NCI-H1417 treated with DMSO at 0.1 percent for 48 hours (cell line): ENCODE results near the gene ARHGAP6.
"Not testable (repeated sequence)": the region's sequence is repeated elsewhere in the genome, so short reads cannot be mapped to it uniquely, and the experiment has no call there.

Experiments used
- DNase-seq: peaks from one replicate; lab custom pipeline; 2025; lab: John Stamatoyannopoulos, UW

ARHGAP6 gene

GRCh38 chrX:11648705-11649519 lies 16.8 kb downstream of the ARHGAP6 start:
- DNase-seq: no peak

GRCh38 chrX:11647138-11647537 lies 18.6 kb downstream of the ARHGAP6 start:
- no peak for DNase-seq

DNA sequence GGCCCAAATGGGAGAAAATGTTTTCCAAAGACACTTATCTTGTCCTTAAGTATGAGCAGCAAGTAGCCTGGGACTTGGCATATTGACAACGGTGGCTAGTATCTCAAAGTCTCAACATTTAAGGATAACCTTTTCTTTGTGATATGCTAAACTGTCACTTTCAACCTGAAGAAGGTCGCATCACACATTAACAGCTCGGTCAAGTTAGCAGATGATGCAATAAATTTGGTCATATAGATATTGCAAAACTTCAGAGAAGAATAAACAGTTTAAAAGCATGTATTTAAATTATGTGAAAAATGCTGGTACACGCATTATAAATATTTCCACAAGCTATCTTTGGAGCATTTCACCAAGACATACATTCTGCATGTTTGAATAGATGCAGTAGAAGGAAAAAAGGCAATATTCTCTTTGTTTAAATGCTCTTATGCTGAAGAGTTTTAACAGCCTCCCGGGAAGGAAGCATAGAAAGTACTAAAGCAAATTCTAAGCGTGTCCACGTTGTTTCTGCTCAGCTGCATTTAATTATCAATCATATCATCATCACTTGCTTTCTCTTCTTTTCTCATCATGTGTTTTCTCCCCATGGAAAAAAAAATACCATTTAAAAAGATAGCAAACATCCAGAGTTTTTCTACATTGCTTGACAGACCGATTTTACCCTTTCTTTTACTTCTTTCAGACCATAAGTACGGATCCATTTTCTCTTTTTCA lies 24.2 kb downstream of the ARHGAP6 start:
- DNase-seq: no peak

- DNase-seq: no peak
Measured at GRCh38 chrX:11640089-11640488, 25.6 kb downstream of the ARHGAP6 start.

DNA sequence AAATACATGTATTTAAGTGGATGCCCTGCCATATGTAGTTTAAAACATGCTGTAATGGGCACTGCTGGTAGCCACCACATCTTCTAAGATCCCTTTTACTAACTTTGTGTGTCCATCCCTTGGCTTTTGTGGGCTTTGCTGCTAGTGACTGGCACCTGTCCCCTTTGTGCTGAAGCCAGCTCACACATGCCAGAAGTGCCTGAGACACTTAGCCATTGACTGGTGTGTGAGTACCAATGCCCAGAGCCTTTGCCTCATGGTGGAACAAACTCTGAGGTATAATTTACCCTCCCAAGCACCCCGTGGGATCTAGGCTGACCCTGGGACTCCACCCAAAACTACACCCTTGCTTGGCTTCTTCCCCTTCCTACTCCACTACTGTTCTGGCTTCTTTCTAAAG lies 33.0 kb downstream of the ARHGAP6 start:
- no peak for DNase-seq

- no peak for DNase-seq
Measured at GRCh38 chrX:11629593-11630211, 36.0 kb downstream of the ARHGAP6 start.

DNA sequence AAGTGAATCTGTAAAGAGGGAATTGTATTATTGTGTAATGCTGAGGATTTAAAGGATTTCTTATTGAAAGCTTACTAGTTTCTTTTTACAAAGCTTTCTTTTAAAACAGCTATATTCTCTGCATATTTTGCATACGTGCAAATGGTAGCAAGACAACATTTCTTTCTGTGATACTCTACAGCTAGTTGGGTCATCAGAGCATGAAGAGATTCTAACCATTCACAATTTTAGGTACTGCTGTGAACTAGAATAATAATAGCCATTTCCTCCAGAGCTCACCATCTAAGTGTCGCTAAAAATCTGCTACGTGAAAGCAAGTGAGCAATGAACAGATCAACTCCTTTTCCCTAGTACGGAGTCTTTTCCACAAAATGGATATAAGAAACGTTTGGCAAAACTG lies 37.3 kb downstream of the ARHGAP6 start:
- no peak for DNase-seq

GRCh38 chrX:11626351-11626750 lies 39.4 kb downstream of the ARHGAP6 start:
- DNase-seq: no peak

DNA sequence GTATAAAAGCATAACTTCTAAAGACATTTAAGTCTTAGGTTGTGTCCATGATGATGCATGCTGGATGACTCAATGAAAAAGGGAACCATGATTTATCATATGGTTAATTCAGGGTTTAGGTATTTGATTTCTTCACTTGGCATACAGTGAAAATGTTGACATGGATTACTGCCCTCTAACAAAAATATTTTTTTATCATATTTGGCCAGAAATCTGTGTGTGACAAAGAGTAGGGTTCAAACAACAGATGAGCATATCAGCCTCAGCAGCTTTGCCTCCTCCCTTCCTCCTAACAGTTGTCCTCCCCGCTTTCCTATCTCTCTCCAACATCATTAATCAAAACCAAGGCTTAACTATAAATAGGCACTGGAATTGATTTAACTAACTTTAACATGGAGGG lies 46.3 kb downstream of the ARHGAP6 start:
- DNase-seq: no peak

- DNase-seq: not testable (repeated sequence)
Measured at GRCh38 chrX:11614253-11614652, 51.5 kb downstream of the ARHGAP6 start.

GRCh38 chrX:11611965-11612364 lies 53.8 kb downstream of the ARHGAP6 start:
- no peak for DNase-seq

DNA sequence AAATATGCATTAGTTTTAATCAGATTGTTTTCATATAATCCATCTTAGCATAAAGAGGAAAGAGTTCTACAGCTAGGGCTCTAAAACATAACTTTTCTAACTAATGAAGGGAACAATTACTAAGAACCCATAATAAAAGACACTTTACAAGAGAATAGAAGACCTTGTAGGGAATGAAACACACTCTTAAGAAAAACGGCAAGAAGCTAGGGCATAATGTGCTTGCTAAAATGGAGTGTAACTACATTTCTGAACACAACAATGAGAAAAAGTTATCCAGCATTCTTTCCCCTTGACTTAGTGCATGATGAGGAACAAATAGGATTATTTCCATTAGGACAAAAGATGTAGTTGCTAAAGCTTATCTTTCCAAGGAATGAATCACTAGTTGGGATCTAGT lies 54.6 kb downstream of the ARHGAP6 start:
- DNase-seq: no peak

DNA sequence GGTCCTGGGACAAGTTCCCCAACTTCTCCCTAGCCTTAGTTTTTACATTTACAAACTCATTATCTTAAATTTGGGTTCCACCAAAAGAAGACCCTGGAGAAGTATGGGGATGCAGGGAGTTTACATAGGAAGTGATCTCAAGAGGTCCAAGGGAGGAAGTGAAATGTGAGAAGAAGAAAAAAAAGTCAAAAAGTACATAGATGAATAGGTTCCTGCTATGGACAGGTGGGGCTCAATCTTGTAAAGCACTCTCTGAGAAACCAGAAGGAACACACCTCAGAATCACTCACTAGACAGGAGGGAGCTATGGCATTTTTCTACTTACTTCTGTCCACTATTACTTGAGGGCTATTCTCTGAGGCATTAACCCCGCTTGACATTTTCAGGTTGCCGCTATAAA lies 56.6 kb downstream of the ARHGAP6 start:
- no peak for DNase-seq

DNA sequence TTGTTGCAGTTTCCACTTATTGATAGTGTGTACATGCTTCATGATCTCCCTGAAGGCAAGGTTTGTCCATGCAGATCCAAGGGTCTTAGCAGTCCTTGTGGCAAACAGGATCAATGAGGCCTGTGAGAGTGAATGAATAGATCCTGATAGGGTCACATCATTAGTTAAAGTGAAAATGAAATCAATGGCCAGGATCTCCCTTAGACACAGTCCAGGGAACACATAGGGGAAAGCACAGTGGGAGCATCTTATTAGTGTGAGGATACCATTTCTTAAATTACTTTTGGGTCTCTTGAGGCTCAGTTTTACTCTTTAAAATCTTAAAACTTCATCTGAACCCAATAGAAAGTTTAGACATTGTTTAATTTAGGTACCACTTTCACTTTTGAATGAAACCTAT lies 59.3 kb downstream of the ARHGAP6 start:
- no peak for DNase-seq

DNA sequence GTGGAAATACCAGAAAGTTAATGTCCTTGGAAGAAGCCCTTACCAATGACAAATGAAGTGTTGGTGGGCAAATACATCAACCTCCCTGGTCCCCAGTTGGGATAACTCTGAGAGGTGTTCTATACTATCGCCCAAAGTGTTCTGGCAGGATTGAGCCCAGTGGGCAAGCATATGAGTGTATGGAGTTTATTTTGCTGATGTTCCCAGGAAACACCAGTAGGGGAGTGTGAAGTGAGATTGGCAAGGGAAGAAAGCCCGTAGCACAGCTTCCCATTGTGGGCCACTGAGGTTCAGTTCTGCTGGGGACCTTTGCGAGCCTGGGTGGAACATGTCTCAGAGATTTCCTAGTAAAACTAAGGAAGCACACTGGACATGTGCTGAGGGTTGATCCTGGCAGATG lies 65.1 kb downstream of the ARHGAP6 start:
- no peak for DNase-seq

DNA sequence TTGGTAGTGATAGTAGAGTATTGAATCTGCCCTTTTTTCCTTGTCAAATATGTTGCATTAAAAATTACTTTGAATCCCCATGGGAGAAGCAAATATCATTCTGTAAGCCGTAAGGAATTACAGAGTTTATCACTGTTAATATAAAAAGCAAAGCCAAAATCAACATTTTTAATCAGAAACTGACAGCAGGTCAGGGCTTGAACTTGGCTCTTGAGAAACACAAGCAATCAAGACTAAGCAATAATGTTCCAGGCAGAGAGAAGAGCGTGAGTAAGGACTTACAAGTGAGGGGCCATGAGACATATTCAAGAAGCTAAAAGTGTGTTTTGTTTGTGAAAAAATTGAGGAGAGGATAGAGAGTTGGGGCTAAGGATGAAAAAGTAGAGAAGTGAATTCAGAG lies 68.2 kb downstream of the ARHGAP6 start:
- no peak for DNase-seq

- no peak for DNase-seq
Measured at GRCh38 chrX:11591723-11592346, 73.9 kb downstream of the ARHGAP6 start.

DNA sequence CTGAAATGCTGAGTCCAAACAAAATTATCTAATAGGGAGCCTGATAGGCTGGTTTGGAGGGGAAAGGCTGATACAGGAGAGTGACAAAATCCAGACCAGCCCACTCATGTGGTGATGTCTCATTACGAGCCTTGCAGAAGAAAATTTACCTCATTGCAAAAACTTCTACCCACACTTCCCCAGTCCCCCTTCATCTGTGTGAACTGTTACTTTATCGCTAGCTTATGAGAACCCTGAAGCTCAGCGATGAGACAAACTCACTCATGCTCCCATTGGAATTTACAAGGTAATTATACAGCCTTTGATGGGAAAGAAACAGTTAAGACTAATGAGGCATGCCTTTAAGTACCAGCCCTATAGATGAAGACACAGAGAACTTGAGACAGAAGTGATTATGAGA lies 76.1 kb downstream of the ARHGAP6 start:
- no peak for DNase-seq

GRCh38 chrX:11588097-11588496 lies 77.6 kb downstream of the ARHGAP6 start:
- DNase-seq: no peak

DNA sequence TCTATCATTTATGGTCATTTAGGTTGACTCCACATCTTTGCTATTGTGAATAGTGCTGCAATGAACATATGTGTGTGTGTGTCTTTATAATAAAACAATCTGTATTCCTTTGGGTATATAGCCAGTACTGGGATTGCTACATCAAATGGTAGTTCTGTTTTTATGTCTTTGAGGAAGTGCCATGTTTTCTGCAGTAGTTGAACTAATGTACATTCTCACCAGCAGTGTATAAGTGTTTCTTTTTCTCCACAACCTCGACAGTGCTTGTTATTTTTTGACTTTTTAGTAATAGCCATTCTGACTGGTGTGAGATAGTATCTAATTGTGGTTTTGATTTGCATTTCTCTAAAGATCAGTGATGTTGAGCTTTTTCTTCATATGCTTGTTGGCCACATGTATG lies 80.5 kb downstream of the ARHGAP6 start:
- DNase-seq: no peak

DNA sequence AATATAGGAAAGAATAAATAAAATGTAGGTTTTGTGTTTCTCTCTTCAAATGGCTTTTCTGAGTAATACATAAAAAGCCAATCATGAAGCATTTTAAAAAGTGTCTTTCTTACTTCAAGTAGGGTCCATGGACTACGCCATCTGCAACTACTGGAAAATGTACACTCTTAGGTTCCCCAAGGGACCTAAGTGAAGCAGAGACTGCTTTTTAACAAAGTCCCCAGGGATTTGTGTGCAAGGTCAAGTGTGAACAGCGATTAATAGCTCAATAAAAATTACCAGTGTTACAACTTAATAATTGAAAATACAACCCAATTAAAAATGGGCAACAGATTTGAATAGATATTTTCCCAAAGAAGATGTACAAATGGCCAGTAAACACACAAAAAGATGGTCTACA lies 84.9 kb downstream of the ARHGAP6 start:
- DNase-seq: no peak
